PC-9 (cell line): ENCODE measurements around the gene OBSCN.

Experiments
- EZH2 ChIP-seq: fragments of 200-600 bp; sonication (generic); IDR thresholded peaks from 2 replicates; pipeline ENCODE4 v1.8.0; 2017; ENCODE audit warnings: antibody characterized with exemption, low read depth
- TF ChIP-seq, protein P1 (sequence below): fragments of 200-600 bp; sonication (generic); conservative IDR thresholded peaks from 2 replicates; pipeline ENCODE4 v1.6.1; 2017; ENCODE audit warnings: mixed run types, antibody characterized with exemption, mild to moderate bottlenecking, moderate library complexity

DNA sequence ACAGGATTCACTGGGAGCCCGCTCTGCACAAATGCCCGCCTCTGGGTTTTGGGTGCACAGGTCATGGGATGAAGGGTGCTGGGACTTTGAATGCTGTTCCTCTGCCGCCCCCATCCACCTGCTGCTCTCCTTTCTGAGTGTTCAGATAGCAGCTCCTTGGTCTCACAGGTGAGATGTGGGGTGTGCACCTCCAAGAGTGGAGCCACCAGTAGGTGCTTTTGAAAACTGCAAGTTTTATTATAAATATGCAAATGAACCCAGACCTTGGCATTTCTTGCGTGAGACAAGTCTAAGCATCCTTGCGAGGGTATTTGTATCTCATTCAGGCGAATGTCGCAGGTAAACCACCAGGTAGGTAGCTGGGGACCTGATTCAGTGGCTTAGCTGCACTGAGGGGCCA, 30.2 kb downstream of the OBSCN start:
- TF ChIP-seq, protein P1, sequence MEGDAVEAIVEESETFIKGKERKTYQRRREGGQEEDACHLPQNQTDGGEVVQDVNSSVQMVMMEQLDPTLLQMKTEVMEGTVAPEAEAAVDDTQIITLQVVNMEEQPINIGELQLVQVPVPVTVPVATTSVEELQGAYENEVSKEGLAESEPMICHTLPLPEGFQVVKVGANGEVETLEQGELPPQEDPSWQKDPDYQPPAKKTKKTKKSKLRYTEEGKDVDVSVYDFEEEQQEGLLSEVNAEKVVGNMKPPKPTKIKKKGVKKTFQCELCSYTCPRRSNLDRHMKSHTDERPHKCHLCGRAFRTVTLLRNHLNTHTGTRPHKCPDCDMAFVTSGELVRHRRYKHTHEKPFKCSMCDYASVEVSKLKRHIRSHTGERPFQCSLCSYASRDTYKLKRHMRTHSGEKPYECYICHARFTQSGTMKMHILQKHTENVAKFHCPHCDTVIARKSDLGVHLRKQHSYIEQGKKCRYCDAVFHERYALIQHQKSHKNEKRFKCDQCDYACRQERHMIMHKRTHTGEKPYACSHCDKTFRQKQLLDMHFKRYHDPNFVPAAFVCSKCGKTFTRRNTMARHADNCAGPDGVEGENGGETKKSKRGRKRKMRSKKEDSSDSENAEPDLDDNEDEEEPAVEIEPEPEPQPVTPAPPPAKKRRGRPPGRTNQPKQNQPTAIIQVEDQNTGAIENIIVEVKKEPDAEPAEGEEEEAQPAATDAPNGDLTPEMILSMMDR: no peak
- TF ChIP-seq EZH2: no peak
